T-helper 17 cell (primary cell): Measurements from ENCODE around the gene CAVIN1. TPM values are rescaled to one million over a fixed set of nuclear protein-coding genes. Genes with fewer than 3 reads are reported as not detected.
"Not testable (repeated sequence)": the region's sequence is repeated elsewhere in the genome, so short reads cannot be mapped to it uniquely, and the experiment has no call there.

Source experiments
- ATAC-seq: fragments of 150-1000 bp; cut with Tn5 transposase; 2 replicates; pipeline ENCODE4 v1.10.0; 2021; ENCODE audit warnings: mild to moderate bottlenecking, moderate library complexity
- DNase-seq, 3 donors: peaks; one replicate each; pipeline versions ENCODE4 v3.0.0 to v3.0.0-alpha.2; 2020 to 2021
- H3K9me3 ChIP-seq: one replicate; pipeline ENCODE4 v1.7.0; 2013; ENCODE audit warnings: low read length, mild to moderate bottlenecking; ENCODE audit not compliant: control insufficient read depth, poor library complexity, severe bottlenecking
- H3K27ac Mint-ChIP-seq: one replicate; pipeline ENCODE4 v1.8.0; 2022; ENCODE audit warnings: mild to moderate bottlenecking, moderate library complexity, mixed read lengths
- H3K27me3 Mint-ChIP-seq: one replicate; pipeline ENCODE4 v1.8.0; 2022; ENCODE audit warnings: mixed read lengths
- H3K36me3 Mint-ChIP-seq: one replicate; pipeline ENCODE4 v1.8.0; 2022; ENCODE audit warnings: low read depth, mixed read lengths
- H3K4me1 Mint-ChIP-seq: one replicate; pipeline ENCODE4 v1.8.0; 2022; ENCODE audit warnings: mild to moderate bottlenecking, mixed read lengths
- H3K4me3 Mint-ChIP-seq: one replicate; pipeline ENCODE4 v1.8.0; 2022; ENCODE audit warnings: mild to moderate bottlenecking, moderate library complexity, mixed read lengths
- total RNA-seq, 4 donors: library from RNA in 2 of 4; stranded (reverse) in 2 of 4; gene quantifications; one replicate each; pipeline ENCODE4 v1.2.3 and lab custom pipeline; 2022 to 2026

CAVIN1 gene
- total RNA-seq, 2 donors from 2014 or later, result 0.47 to 0.90 TPM

DNA sequence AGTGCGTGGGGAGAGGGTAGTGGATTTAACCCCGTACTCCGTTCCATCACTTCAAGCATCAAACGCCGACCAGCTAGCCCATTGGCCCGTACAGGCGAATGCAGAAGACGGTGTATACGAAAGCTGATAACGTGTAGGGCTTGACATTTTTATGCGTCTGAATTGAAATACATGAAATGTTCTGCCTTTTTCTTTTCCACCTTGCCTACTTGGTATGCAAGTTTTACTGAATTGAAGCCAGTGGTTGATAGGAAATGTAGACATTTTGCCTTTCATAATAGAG is 34.0 kb downstream of the CAVIN1 start:
- Mint-ChIP-seq H3K27ac (peak overlapping the region; percentile 99), H3K4me1 (peaks cover 35% of the 10 kb centered on the region), H3K36me3 (peaks cover 7% of the 10 kb centered on the region), H3K27me3 (no peaks in the 10 kb centered on the region), H3K4me3 (peak overlapping the region; percentile 97)
- H3K9me3 ChIP-seq, result no peaks in the 10 kb centered on the region
- ATAC-seq (no peak), DNase-seq (no peak)

DNA sequence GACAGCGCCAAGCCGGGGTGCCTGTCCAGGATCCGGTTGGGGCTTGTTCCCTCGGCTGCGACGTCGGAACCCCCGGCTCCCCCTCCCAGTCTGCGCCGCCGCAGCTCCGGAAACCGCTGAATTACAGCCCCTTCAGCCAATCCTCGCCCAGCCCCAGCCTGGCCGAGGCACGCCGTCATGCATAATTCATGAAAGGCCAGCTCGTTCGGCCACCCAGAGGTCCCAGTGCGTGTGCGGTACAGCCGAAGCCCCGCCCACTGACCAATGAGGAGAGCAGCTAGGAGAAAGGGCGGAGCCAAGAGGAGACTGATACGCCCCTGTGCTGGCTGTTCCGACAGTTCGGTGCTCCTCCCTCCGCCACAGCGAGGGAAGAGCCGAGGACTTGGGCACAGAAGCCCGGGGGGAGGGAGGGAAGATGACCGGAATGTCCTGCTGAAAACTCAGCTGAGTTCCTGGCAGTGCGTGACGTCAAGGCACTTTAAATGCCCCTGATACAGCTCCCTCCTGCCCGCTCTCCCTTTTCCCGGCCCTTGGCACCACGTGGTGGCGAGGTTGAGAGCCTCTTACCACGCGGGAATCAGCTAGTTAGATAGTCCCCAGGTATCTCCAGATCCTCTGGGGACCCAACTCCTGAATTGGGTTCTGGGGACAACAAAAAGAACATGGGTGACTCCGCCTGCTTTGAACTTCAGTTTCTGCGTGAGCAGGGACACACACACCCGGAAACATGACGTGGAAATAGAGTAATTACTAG is 34.5 kb downstream of the CAVIN1 start, which contains the start of gene STAT3:
Gene STAT3, minus strand, starts transcription at position 62 of the 754 bp plus-strand sequence. CDS start 39,926 bp downstream, outside the sequence.
- peaks cover 7% of the 10 kb centered on the region for H3K36me3 Mint-ChIP-seq
- peaks cover 35% of the 10 kb centered on the region for H3K4me1 Mint-ChIP-seq
- DNase-seq (peak; percentile 100), ATAC-seq (peak; percentile 86)
- H3K27me3 Mint-ChIP-seq, result no peaks in the 10 kb centered on the region
- no peaks in the 10 kb centered on the region for H3K9me3 ChIP-seq
- peak within 1 kb of the TSS; percentile 97 for H3K4me3 Mint-ChIP-seq
- H3K27ac Mint-ChIP-seq, result peak within 1 kb of the TSS; percentile 99

DNA sequence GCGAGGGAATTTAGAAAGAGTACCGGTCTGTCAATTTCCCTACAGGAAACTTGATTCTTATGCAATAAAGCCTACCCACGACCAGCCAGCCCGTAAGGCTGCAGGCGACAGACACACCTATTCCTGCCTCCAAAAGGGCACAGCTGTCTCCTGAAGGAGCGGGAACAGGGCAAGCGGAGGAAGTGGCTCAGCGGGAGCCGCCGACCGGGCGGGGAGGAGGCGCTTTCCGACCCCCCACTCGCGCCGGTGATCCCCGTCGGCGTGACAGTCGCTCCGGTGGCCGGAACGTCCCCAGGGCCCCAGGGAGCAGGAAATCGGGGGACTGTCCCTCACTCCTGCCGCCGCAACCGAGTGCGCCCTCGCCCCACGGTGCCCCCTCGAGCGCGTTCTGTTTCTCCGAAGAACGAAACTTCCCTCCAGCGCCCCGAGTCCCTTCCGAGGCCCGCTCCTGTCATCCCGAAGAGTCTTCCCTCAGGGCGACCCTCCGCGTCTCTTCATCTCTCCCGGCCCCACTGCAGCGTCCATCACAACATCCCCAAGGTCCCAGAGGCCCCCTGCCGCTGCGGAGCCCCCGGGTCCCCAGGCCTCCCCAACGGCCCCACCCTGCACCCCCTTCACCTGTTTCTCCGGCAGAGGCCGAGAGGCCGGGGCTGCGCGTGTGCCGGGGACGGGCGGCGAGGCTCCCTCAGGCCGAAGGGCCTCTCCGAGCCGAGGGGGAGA is 35.2 kb downstream of the CAVIN1 start:
- peak overlapping the region; percentile 99 for H3K27ac Mint-ChIP-seq
- DNase-seq, result peak; percentile 21 to 34 (median 26)
- peak overlapping the region; percentile 97 for H3K4me3 Mint-ChIP-seq
- no peak for ATAC-seq
- H3K36me3 Mint-ChIP-seq, result peaks cover 7% of the 10 kb centered on the region
- no peaks in the 10 kb centered on the region for H3K9me3 ChIP-seq
- peaks cover 35% of the 10 kb centered on the region for H3K4me1 Mint-ChIP-seq
- H3K27me3 Mint-ChIP-seq, result no peaks in the 10 kb centered on the region

DNA sequence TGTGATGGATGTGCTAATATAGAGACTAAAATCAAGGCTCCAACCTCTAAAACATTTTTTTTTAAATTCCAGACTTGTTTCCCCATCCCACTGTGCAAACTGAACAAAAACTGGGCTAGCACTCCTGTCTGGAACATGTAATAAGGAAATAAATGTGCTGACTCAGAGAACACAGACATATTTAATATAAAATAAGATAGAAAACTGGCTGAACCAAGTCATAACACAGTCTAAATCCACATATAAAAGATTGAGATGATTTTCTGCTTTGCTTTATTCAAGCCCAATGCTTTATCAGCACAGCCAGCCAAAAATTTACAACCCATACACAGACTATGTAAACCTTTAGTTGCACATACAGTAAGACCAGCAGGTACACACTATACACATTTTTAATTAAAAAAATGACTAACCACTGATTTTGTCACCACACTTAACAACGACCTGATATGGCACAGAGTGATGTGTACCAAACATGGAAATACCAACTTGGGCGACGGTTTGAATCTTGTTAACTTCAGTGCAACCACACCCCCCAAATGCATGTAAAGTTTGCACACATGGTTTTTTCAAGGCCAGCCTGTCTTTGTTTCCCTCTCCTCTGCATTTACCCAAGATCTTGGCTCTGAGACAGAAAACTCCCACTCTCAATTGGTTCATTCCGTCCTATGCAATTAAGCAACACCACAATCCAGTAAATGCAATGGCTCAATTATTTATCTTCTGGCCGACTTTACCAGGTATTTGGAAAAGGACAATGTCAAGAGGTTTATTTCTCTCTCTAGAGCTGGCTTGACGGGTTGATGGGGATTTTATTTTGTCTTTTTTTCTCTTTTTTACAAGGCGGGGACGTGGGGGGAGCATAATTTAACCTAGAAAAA is 36.0 kb downstream of the CAVIN1 start:
- peaks cover 7% of the 10 kb centered on the region for H3K36me3 Mint-ChIP-seq
- no peaks in the 10 kb centered on the region for H3K9me3 ChIP-seq
- ATAC-seq (no peak), DNase-seq (no peak)
- no peaks in the 10 kb centered on the region for H3K27me3 Mint-ChIP-seq
- peak overlapping the region; percentile 99 for H3K27ac Mint-ChIP-seq
- peaks cover 40% of the 10 kb centered on the region for H3K4me1 Mint-ChIP-seq
- peak overlapping the region; percentile 97 for H3K4me3 Mint-ChIP-seq

DNA sequence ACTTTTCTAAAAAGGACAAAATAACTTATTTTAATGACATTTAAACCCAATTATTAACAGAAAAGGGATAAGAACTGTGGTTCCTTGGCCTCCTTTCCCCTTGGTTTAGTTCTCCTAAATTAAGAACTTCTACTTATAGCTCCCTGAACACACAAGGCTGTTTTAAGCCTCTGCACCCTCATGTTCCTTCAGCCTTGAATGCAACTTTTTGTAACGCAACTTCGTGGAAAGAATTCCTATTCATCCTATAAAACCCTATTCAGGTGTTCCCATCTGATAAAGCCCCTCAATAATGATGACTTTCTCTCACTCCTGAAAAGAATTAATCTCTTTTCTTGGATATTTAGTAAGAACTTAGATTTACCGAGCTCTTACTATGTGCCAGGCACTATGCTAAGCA is 41.2 kb downstream of the CAVIN1 start:
- peaks cover 45% of the 10 kb centered on the region for H3K4me1 Mint-ChIP-seq
- no peak overlapping the region for H3K4me3 Mint-ChIP-seq
- H3K36me3 Mint-ChIP-seq, result peaks cover 3% of the 10 kb centered on the region
- no peak for ATAC-seq
- H3K27ac Mint-ChIP-seq, result peak overlapping the region; percentile 74
- H3K9me3 ChIP-seq, result no peaks in the 10 kb centered on the region
- no peaks in the 10 kb centered on the region for H3K27me3 Mint-ChIP-seq
- DNase-seq, result no peak

DNA sequence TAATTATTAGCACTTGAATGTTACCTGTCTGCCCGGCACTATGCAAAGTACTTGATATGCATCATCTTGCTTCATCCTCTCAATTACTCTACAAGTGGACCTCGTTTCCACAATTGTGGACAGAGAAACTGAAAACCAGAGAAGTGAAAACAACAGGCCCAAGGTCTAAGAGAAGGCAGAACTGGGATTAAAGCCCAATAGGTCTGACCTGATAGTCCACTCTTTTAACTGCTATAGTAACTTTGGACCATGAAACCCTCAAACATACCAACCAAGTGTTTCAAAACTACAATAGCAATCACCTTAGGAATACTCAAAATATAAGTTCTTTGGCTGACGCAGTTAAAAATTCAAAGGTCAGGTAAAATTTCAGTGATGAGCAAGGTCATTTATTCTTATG is 42.1 kb downstream of the CAVIN1 start:
- Mint-ChIP-seq H3K27ac (no peak overlapping the region), H3K27me3 (no peaks in the 10 kb centered on the region), H3K4me1 (peaks cover 41% of the 10 kb centered on the region), H3K36me3 (no peaks in the 10 kb centered on the region), H3K4me3 (no peak overlapping the region)
- DNase-seq, result no peak
- no peaks in the 10 kb centered on the region for H3K9me3 ChIP-seq
- no peak for ATAC-seq

DNA sequence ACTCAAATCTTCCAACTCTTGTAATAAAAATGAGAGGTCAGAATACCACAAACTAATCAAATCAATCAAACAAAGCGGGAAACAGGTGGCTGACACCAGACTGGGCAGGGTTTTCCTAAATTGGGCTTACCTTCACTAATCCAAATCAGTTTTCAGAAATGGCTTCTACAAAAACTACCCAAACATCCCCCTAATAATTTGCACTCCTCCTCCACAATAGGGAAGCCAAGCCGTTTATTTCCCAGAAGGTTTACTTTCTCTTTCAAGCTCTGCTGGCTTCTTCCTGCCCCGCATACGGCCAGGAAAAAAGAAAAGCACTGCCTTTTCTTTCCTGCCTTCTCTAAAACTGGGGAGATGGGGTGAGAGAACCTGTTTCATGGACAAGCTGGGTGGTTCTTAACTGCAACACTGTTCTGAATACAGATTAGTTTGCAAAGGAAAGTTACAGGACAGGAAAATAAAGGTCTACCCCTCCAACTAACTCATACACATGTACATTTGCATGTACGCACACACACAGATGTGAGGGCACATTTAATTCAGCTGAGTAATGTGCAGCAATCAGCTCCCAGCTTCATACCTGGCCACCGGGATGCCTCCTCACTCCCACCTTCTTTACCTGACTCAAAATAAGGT is 44.0 kb downstream of the CAVIN1 start:
- no peak for DNase-seq
- peak; percentile 66 for ATAC-seq
- Mint-ChIP-seq H3K4me1 (peaks cover 42% of the 10 kb centered on the region), H3K27ac (peak overlapping the region; percentile 85), H3K36me3 (no peaks in the 10 kb centered on the region), H3K4me3 (peak overlapping the region; percentile 90), H3K27me3 (no peaks in the 10 kb centered on the region)
- no peaks in the 10 kb centered on the region for H3K9me3 ChIP-seq

DNA sequence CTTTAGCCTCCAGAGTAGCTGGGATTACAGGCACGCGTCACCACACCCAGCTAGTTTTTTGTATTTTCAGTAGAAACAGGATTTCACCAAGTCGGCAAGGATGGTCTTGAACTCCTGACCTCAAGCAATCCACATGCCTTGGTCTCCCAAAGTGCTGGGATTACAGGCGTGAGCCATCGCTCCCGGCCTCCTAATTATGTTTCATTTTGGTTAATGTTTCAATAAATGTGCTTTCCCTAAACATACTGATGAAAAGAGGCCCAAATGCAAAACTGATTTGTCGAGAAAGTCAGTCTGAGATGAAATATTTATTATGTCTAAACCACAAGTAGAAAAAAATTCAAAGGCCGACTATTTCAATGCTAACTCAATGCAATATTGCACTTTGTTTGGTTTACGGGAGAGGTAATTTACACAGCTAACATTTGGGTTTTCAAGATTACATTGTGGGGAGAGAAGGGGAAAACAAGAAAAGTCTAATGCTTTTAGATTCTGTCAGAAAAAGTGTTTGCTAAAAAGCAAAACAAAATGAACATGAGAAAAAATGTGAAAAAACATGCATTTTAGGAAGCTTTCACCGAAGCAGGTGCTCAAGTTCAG is 44.6 kb downstream of the CAVIN1 start:
- DNase-seq, result no peak
- Mint-ChIP-seq H3K27me3 (no peaks in the 10 kb centered on the region), H3K27ac (peak overlapping the region; percentile 85), H3K36me3 (no peaks in the 10 kb centered on the region), H3K4me1 (peaks cover 42% of the 10 kb centered on the region), H3K4me3 (peak overlapping the region; percentile 90)
- no peaks in the 10 kb centered on the region for H3K9me3 ChIP-seq
- no peak for ATAC-seq

DNA sequence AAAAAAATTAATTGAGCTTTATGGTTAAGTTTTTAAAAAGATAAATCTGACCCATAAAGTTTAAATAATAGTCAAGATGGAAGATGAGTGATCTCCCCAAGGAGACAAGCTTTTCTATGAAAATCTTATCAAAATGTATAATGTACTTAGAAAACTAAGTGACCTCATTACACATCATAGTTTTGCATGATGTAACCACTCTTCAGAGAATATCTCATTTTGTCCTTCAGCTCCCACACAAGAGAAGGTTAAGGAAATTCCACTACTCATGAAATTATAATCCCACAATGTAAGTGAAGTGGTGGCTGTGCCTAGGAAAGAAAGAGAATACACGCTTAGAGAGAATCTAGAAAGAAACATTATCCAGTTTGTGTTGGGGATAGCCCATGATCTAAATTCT is 49.2 kb downstream of the CAVIN1 start:
- Mint-ChIP-seq H3K4me3 (no peak overlapping the region), H3K27me3 (no peaks in the 10 kb centered on the region), H3K36me3 (peaks cover 2% of the 10 kb centered on the region), H3K27ac (peak overlapping the region; percentile 53), H3K4me1 (peaks cover 30% of the 10 kb centered on the region)
- no peaks in the 10 kb centered on the region for H3K9me3 ChIP-seq
- DNase-seq (no peak), ATAC-seq (no peak)

DNA sequence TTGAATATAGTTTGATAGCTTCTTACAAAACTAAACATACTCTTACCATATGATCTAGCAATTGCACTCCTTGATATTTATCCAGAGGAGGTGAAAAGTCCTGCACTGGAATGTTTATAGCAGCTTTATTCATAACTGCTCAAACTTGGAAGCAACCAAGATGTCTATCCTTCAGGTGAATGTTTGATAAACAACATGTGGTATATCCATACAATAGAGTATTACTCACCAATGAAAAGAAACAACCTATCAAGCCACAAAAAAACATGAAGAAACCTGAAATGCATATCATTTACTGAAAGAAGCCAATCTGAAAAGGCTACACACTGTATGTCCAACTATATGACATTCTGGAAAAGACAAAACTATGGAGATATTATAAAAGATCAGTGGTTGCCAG is 50.9 kb downstream of the CAVIN1 start:
- Mint-ChIP-seq H3K27me3 (no peaks in the 10 kb centered on the region), H3K4me1 (peaks cover 29% of the 10 kb centered on the region), H3K4me3 (no peak overlapping the region)

DNA sequence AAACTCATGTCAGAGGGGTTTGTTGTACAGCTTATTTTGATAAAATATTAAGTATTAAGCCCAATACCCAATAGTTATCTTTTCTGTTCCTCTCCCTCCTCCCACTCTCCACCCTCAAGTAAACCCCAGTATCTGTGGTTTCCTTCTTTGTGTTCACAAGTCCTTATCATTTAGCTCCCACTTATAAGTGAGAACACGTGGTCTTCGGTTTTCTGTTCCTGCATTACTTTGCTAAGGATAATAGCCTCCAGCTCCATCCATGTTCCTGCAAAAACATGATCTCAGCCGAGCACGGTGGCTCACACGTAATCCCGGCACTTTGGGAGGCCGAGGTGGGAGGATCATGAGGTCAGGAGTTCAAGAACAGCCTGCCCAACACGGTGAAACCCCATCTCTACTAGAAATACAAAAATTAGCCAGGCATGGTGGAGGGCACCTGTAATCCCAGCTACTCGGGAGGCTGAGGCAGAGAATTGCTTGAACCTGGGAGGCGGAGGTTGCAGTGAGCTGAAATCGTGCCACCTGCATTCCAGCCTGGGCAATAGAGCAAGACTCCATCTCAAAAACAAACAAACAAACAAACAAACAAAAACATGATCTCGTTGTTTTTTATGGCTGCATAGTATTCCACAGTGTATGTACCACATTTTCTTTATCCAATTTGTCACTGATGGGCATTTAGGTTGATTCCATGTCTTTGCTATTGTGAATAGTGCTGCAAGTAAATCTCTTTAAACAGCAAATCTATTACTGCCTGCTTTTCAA is 54.1 kb downstream of the CAVIN1 start:
- not testable (repeated sequence) for H3K27me3 Mint-ChIP-seq, H3K27ac Mint-ChIP-seq, H3K36me3 Mint-ChIP-seq, DNase-seq, ATAC-seq, H3K9me3 ChIP-seq, H3K4me3 Mint-ChIP-seq
- peaks cover 36% of the 10 kb centered on the region for H3K4me1 Mint-ChIP-seq

More for the DNA sequence above, 50.9 kb downstream of the CAVIN1 start:
- Mint-ChIP-seq H3K36me3 (peaks cover 2% of the 10 kb centered on the region), H3K27ac (no peak overlapping the region)
- DNase-seq, result no peak
- H3K9me3 ChIP-seq, result no peaks in the 10 kb centered on the region
- ATAC-seq, result no peak

DNA sequence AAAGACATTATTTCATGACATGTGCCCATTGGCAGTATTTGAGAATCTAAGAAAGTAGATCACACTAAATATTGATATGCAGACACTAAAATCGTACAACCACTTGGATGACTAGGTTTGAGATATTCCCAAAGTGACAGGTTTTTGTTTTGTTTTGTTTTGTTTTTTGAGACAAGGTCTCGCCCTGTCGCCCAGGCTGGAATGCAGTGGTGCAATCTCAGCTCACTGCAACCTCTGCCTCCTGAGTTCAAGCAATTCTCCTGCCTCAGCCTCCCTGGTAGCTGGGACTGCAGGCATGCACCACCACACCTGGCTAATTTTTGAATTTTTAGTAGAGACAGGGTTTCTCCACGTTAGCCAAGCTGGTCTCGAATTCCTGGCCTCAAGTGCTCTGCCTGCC is 54.7 kb downstream of the CAVIN1 start:
- not testable (repeated sequence) for H3K4me3 Mint-ChIP-seq, H3K27me3 Mint-ChIP-seq, H3K36me3 Mint-ChIP-seq, H3K9me3 ChIP-seq, H3K27ac Mint-ChIP-seq, DNase-seq, ATAC-seq
- peaks cover 41% of the 10 kb centered on the region for H3K4me1 Mint-ChIP-seq
